ENCODE results near the gene SLC24A5. TPM values are rescaled to one million over a fixed set of nuclear protein-coding genes. Genes with fewer than 3 reads are reported as not detected.

Gene SLC24A5
- total RNA-seq, 1 experiment from 2014 or later: not detected

GRCh38 chr15:48153526-48153925 lies 32.7 kb downstream of the SLC24A5 start:
- no peaks in the 10 kb centered on the region for H3K9me3 Mint-ChIP-seq

More at GRCh38 chr15:48153526-48153925, 32.7 kb downstream of the SLC24A5 start:
- Histone ChIP-seq H4K5ac (ENCODE audit: insufficient read length, low read depth, low read length) (no peak overlapping the region), H3K79me1 (ENCODE audit: insufficient read depth, low read depth, low read length, poor library complexity, severe bottlenecking) (no peaks in the 10 kb centered on the region), H2BK20ac (ENCODE audit: low read depth, low read length, poor library complexity, severe bottlenecking) (no peak overlapping the region), H3K56ac (ENCODE audit: insufficient read length, low read depth, low read length) (no peak overlapping the region), H3K4ac (ENCODE audit: low read depth, low read length) (no peak overlapping the region), H4K8ac (replicated peaks; ENCODE audit: insufficient read length, low read depth, low read length) (no peak overlapping the region), H3K14ac (ENCODE audit: insufficient read depth, low read length) (no peak overlapping the region), H3K23me2 (ENCODE audit: insufficient read length, low read depth, low read length, poor library complexity, severe bottlenecking) (no peaks in the 10 kb centered on the region), H2AK5ac (ENCODE audit: insufficient read length, low read length) (no peak overlapping the region), H3K23ac (ENCODE audit: insufficient read length, low read depth, low read length) (no peak overlapping the region), H3K9me3 (ENCODE audit: control insufficient read depth, low read depth, low read length) (no peaks in the 10 kb centered on the region), H3T11ph (ENCODE audit: low read length) (no peak overlapping the region), H3K18ac (ENCODE audit: insufficient read length, low read depth, low read length) (no peak overlapping the region), H2BK5ac (ENCODE audit: insufficient read length, low read length) (no peak overlapping the region), H2AFZ (ENCODE audit: low read length) (no peak overlapping the region), H4K20me1 (ENCODE audit: control insufficient read depth, insufficient read depth, insufficient read length) (no peaks in the 10 kb centered on the region), H2BK12ac (ENCODE audit: insufficient read length, low read depth, low read length) (no peak overlapping the region), H2BK120ac (ENCODE audit: low read depth, low read length, poor library complexity, severe bottlenecking) (no peak overlapping the region), H3K9ac (ENCODE audit: extremely low read depth, insufficient read length, low read length) (no peak overlapping the region), H3K4me2 (ENCODE audit: insufficient read depth, insufficient read length, low read length) (no peak overlapping the region), H3K27ac (ENCODE audit: insufficient read length, low read depth, low read length) (no peak overlapping the region), H3K4me1 (ENCODE audit: insufficient read depth, low read length) (no peaks in the 10 kb centered on the region), H2BK15ac (ENCODE audit: low read depth, low read length) (no peak overlapping the region), H3K27me3 (ENCODE audit: insufficient read depth, low read length) (no peaks in the 10 kb centered on the region), H3K79me2 (ENCODE audit: insufficient read depth, low read length) (no peaks in the 10 kb centered on the region), H4K91ac (ENCODE audit: insufficient read length, low read depth, low read length) (no peak overlapping the region)
- DNase-seq: no peak
- Mint-ChIP-seq H3K27ac (no peak overlapping the region), H3K4me3 (no peak overlapping the region), H3K27me3 (ENCODE audit: low read depth) (no peaks in the 10 kb centered on the region), H3K36me3 (ENCODE audit: insufficient read depth in 1 of 3, low read depth in 3 of 3) (peaks cover 24 to 52% (median 43%) of the 10 kb centered on the region in 3 experiments), H3K4me1 (peaks cover 16 to 21% of the 10 kb centered on the region in 2 experiments)
- no peak for TF ChIP-seq CTCF (conservative IDR thresholded peaks at IDR 0.05)
- WGBS (ENCODE audit: extremely low coverage, insufficient read length, low lambda C conversion rate): no CpG with 5 or more reads among the region's 2 CpGs
